NB4 (cell line): ENCODE data around the gene RGL1.

ENCODE experiments used
- POLR2A ChIP-seq: IDR thresholded peaks from 2 replicates; pipeline ENCODE4 v1.6.1; 2011; ENCODE audit warnings: mild to moderate bottlenecking; ENCODE audit not compliant: insufficient read length; ENCODE audit errors: extremely low read depth
- TF ChIP-seq, protein P1 (sequence below): IDR thresholded peaks from one replicate; pipeline ENCODE4 v1.5.1; 2012; ENCODE audit warnings: low read depth, low read length
- TF ChIP-seq, protein P2 (sequence below): IDR thresholded peaks from 2 replicates; pipeline ENCODE4 v1.6.1; 2011; ENCODE audit warnings: low read depth, low read length

DNA sequence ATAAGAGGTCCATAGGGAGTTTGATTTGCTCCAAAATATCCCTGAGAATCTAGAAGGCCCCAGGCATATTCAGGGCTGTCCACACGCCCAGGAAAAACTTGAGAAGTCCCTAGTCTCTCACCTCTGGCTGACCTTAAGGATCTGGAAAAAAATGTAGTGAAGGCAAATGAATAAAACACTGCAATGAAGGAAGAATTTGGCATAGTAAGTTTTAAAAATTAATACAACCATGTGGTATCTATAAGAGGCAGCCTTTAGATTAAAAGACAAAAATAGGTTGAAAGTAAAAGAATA lies 141.3 kb downstream of the RGL1 start:
- TF ChIP-seq, protein P1, sequence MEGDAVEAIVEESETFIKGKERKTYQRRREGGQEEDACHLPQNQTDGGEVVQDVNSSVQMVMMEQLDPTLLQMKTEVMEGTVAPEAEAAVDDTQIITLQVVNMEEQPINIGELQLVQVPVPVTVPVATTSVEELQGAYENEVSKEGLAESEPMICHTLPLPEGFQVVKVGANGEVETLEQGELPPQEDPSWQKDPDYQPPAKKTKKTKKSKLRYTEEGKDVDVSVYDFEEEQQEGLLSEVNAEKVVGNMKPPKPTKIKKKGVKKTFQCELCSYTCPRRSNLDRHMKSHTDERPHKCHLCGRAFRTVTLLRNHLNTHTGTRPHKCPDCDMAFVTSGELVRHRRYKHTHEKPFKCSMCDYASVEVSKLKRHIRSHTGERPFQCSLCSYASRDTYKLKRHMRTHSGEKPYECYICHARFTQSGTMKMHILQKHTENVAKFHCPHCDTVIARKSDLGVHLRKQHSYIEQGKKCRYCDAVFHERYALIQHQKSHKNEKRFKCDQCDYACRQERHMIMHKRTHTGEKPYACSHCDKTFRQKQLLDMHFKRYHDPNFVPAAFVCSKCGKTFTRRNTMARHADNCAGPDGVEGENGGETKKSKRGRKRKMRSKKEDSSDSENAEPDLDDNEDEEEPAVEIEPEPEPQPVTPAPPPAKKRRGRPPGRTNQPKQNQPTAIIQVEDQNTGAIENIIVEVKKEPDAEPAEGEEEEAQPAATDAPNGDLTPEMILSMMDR, result no peak
- TF ChIP-seq POLR2A, result no peak
- TF ChIP-seq, protein P2, sequence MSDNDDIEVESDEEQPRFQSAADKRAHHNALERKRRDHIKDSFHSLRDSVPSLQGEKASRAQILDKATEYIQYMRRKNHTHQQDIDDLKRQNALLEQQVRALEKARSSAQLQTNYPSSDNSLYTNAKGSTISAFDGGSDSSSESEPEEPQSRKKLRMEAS, result no peak
